Activated CD8-positive, alpha-beta T cell treated with anti-CD3 and anti-CD28 coated beads for 36 hours (primary cell): ENCODE results near the gene FOXJ1. TPM values are rescaled to one million over a fixed set of nuclear protein-coding genes. Genes with fewer than 3 reads are reported as not detected.

Experiments used
- ATAC-seq: fragments of 200-7000 bp; cut with Tn5 transposase; one replicate; pipeline ENCODE4 v1.10.0; 2021; ENCODE audit warnings: mild to moderate bottlenecking, moderate library complexity
- CTCF ChIA-PET: fragments of 350-600 bp; sonication (Branson Sonifier 250); formaldehyde crosslinking; loops from one replicate; lab custom pipeline; 2021; ENCODE audit warnings: antibody characterized with exemption; lab: Charles Lee
- POLR2A ChIA-PET: fragments of 350-600 bp; sonication (Branson Sonifier 250); formaldehyde crosslinking; loops from one replicate; lab custom pipeline; 2021; ENCODE audit warnings: antibody characterized with exemption; lab: Charles Lee
- DNase-seq: peaks from one replicate; pipeline ENCODE4 v3.0.0-alpha.2; 2020
- H3K27ac Mint-ChIP-seq: one replicate; pipeline ENCODE4 v1.8.0; 2021; ENCODE audit warnings: mild to moderate bottlenecking, mixed read lengths
- H3K27me3 Mint-ChIP-seq: one replicate; pipeline ENCODE4 v1.8.0; 2021; ENCODE audit warnings: mixed read lengths
- H3K36me3 Mint-ChIP-seq: one replicate; pipeline ENCODE4 v1.8.0; 2021; ENCODE audit warnings: low read depth, mixed read lengths
- H3K4me1 Mint-ChIP-seq: one replicate; pipeline ENCODE4 v1.8.0; 2021; ENCODE audit warnings: low read depth, mixed read lengths
- H3K4me3 Mint-ChIP-seq: one replicate; pipeline ENCODE4 v1.8.0; 2021; ENCODE audit warnings: mild to moderate bottlenecking, moderate library complexity, mixed read lengths
- H3K9me3 Mint-ChIP-seq: one replicate; pipeline ENCODE4 v1.8.0; 2021; ENCODE audit warnings: mixed read lengths
- CTCF ChIP-seq: fragments of 200-600 bp; IDR thresholded peaks from one replicate; pipeline ENCODE4 v1.8.0; 2022; ENCODE audit warnings: antibody characterized with exemption, mild to moderate bottlenecking
- intact Hi-C: fragments of 100-400 bp; cut with micrococcal nuclease; formaldehyde crosslinking; loops from one replicate; pipeline ENCODE4 v1.10.0; 2022
- total RNA-seq, 2 experiments: library from RNA; stranded (reverse); gene quantifications; one replicate each; pipeline ENCODE4 v1.2.3, GENCODE V29; 2021

Gene FOXJ1
- total RNA-seq, 2 experiments from 2014 or later: 11.1 to 11.6 TPM

GRCh38 chr17:76089680-76090516, 51.1 kb downstream of the FOXJ1 start:
- no peak for DNase-seq
- no peaks in the 10 kb centered on the region for H3K4me1 Mint-ChIP-seq
- intact Hi-C loops: no loop called here
- peaks cover 17% of the 10 kb centered on the region for H3K36me3 Mint-ChIP-seq
- H3K27me3 Mint-ChIP-seq: no peaks in the 10 kb centered on the region
- ChIA-PET CTCF (no interaction called here), POLR2A (interaction anchor here (0.8 to 1.9 kb wide), 4 partner anchors 9 to 14 kb away, joined by 3 to 4 read pairs (median 4); partner anchors contain the start of genes EXOC7 and ZACN)
- H3K4me3 Mint-ChIP-seq: no peak overlapping the region
- no peak overlapping the region for H3K27ac Mint-ChIP-seq
- H3K9me3 Mint-ChIP-seq: no peaks in the 10 kb centered on the region
- no peak for TF ChIP-seq CTCF
- no peak for ATAC-seq

DNA sequence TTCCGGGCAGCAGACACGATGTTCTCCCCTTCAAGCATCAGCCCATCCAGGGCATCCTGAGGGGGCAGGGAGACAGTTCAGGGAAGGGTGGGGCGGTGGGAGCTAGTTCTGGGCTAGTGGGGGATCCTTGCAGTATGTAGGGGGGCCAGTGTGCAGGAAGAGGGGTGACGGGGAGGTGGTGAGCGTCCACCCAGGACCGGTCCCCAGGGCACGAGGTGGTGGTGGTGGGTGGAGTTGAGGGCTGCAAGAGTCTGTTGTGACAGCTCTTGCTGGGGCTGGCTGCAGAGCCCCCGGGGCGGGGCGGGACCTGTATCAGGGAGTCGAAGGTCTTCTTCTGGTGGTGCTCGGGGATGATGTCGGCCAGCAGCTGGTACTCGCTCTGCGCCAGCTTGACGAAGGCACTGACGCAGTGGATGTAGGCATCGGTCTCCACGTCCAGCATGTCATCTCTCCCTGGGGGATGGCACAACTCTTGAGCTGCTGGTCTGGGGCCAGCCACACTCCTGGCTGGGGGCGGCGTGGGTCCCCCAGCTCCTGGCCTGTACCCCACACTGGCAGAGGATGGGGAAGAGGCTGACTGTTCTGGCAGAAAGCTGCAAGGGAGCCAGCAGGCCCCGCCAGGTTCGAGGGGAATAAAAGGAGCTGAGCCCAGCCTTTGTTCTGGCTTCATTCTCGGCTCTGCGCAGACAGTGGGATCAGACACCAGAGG, 52.0 kb downstream of the FOXJ1 start:
- no peak for TF ChIP-seq CTCF
- CTCF ChIA-PET: no interaction called here
- no peak for ATAC-seq
- intact Hi-C loops: no loop called here
- Mint-ChIP-seq H3K27me3 (no peaks in the 10 kb centered on the region), H3K4me3 (no peak overlapping the region), H3K9me3 (no peaks in the 10 kb centered on the region), H3K4me1 (no peaks in the 10 kb centered on the region), H3K27ac (no peak overlapping the region), H3K36me3 (peaks cover 20% of the 10 kb centered on the region)
- no peak for DNase-seq
- POLR2A ChIA-PET: interaction anchor here (0.8 to 1.9 kb wide), 3 partner anchors 8 to 11 kb away, joined by 3 to 4 read pairs (median 4); partner anchors contain the start of gene ZACN

DNA sequence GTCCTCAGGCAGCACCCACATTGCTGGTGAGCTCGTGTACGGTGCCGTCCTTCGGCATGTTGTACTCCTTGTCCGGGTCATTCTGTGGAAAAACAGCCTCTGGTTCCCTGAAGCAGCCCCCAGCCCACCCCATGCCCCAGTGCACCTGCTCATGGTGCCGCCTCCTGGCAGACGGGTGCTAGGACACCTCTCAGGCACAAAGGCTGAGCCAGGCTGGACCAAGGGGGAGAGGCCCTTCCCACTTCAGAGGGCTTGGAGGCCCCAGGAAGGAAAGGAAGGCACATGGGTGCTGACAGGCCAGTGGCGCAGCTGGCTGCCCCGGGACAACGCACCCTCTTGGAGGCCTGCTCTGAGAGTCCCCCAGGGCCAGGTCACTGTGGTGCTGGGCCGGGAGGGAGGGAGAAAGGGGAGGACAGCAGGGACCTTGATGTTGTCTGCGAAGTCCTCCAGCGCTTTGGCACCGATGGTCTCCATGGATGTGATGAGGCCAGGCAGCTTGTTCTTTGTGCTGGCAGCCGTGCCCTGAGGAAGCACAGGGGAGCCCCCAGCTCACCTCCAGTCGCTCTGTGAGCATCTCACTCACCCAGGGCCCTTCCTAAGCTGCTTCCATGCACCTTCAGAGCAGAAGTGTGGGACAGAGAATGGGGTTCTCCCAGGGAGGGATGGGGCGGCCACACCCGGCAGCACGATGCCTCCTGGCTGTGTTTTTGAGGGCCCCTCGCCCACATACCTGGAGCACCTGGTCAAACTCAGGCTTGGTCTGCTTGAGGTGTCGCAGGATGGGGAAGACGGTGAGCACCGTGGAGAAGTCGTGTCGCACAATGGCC, 52.8 kb downstream of the FOXJ1 start:
- no peaks in the 10 kb centered on the region for H3K27me3 Mint-ChIP-seq
- no peaks in the 10 kb centered on the region for H3K9me3 Mint-ChIP-seq
- ChIA-PET CTCF (no interaction called here), POLR2A (interaction anchor here (1.3 to 1.9 kb wide), 3 partner anchors 9 to 17 kb away, joined by 3 to 4 read pairs (median 4); partner anchors contain the start of gene ZACN)
- no peak overlapping the region for H3K27ac Mint-ChIP-seq
- H3K4me3 Mint-ChIP-seq: no peak overlapping the region
- TF ChIP-seq CTCF: no peak
- no peaks in the 10 kb centered on the region for H3K4me1 Mint-ChIP-seq
- peaks cover 17% of the 10 kb centered on the region for H3K36me3 Mint-ChIP-seq
- intact Hi-C loops: no loop called here
- DNase-seq (no peak), ATAC-seq (no peak)

- ChIA-PET CTCF (no interaction called here), POLR2A (interaction anchor here (1.3 to 1.9 kb wide), 3 partner anchors 12 to 187 kb away, joined by 3 to 6 read pairs (median 3); no protein-coding TSS in a partner anchor)
- TF ChIP-seq CTCF: no peak
- peaks cover 17% of the 10 kb centered on the region for H3K36me3 Mint-ChIP-seq
- DNase-seq: no peak
- no peak overlapping the region for H3K4me3 Mint-ChIP-seq
- ATAC-seq: no peak
- H3K27ac Mint-ChIP-seq: no peak overlapping the region
- H3K4me1 Mint-ChIP-seq: no peaks in the 10 kb centered on the region
- intact Hi-C loops: no loop called here
- no peaks in the 10 kb centered on the region for H3K9me3 Mint-ChIP-seq
- no peaks in the 10 kb centered on the region for H3K27me3 Mint-ChIP-seq
Observed at GRCh38 chr17:76087531-76087930, 53.5 kb downstream of the FOXJ1 start.
